H1 (cell line): ENCODE measurements around the gene MYH9. TPM values are rescaled to one million over a fixed set of nuclear protein-coding genes. Genes with fewer than 3 reads are reported as not detected.

Experiments used
- ATF2 ChIP-seq: IDR thresholded peaks from 2 replicates; pipeline ENCODE4 v1.6.1; 2012; ENCODE audit warnings: low read length, inconsistent platforms
- polyA plus RNA-seq, 7 experiments: library from polyadenylated mRNA; depleted of rRNA in 3 of 7; stranded (reverse) in 5 of 7; unstranded in 2 of 7; fragments of >200 nt in 5 of 7; fragments of 200-250 nt in 2 of 7; gene quantifications; 1 replicate in 5 of 7; 2 replicates in 1 of 7; 4 replicates in 1 of 7; pipeline versions ENCODE4 v1.2.1 to v1.2.3, GENCODE V29; 2011 to 2013; ENCODE audit warnings: missing spikeins in 2 of 7, mixed read lengths in 2 of 7
- total RNA-seq: library from RNA; stranded (reverse); fragmentation: NEBNext Ultra II Directional; extraction: Animal tissue kit (Norgen Biotek cat#: 25700); gene quantifications from 2 replicates; pipeline ENCODE4 v1.2.1, GENCODE V29; 2021

MYH9 gene
- total and polyA plus RNA-seq, 2 of the 8 experiments (the other 6 are each of a cell fraction or from before 2014, with no cell fraction given) = 24.9 to 322 TPM

DNA sequence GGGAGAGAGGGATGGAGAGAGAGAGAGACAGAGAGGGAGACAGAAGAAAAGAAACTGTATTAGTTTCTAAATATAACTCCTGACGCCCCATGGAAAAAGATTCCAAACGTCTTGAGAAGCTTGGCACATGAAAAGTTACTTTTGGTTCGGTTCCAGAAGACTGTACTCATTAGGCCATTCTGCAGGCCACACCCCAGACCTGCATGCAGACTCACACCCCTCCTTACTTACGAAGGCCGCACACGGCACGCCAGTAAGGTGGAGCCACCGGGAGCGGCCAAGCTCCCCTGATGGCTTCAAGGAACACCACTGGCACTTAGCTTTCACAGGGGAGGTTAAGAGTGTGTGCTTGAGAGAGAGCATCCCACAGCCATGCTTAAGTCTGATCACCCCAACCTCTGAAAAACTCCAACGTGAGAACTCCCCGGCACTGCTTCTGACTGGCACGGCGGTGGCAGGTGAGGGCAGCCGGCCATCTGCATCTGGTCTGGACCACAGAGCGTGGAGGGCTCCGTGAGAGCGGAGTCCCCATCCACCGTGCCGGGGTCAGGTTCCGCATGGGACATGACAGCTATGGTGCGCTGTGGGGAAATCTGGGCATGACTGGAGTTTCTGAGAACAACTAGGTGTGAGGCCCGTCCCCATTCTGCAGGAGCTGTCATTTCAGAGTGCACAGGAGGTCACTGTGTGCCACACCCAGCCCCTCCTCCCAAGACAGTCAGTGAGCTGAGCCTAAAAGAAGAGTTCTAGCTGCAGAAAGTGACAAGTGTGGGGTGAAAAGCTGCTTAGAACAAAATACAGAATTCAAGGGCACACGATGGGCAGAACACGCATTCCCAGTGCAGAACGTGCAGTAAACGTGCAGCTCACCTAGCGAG lies 62.4 kb downstream of the MYH9 start (continued):
- no peak for TF ChIP-seq ATF2
